Measurements from ENCODE around the gene TMSB10.
"Not testable (repeated sequence)": the region's sequence is repeated elsewhere in the genome, so short reads cannot be mapped to it uniquely, and the experiment has no call there.

TMSB10 gene

DNA sequence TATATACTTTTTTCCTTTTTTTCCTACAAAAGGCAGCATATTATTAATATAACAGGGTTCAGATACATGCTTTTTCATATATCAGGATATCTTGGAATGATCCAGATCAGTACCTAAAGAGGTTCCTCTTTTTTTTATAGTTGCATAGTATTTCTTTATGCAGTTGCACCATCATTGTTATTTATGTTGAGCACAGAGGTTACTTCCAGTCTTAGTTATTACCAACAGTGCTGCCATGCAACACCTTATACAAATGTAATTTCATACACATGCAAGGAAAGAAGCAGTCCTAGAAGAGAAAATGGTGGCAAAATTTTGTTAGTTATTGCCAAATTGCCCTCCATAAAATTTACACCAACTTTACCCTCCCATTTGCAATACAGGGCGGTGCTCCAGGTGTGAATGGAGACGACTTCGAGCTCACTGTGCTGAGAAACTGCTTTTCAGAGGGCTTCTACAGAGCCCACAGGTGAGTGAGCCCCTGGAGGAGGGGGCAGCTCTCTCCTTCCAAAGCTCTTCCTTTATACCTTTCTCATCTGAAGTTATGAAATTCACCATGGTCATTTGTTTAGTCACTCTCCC is 35.5 kb downstream of the TMSB10 start:
- DNase-seq, result no peak

DNA sequence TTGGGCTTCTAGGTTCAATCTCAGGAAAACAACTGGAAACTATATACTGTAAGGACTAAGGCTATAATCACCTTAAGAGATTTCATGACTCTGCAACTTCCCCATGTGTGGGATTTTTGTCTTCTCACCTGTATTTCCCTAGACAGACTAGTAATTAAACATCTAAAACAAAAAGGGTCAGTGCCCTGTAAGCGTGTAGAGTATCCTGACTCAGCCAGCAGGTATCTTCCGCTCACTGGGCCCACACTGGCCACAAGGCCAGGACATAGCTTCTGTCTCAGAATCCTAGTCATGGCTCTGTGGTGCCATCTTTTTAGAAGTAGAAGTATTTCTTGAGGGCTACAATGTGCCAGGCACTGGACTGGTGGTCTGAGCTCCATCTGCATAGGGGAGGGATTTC is 36.7 kb downstream of the TMSB10 start:
- DNase-seq, result no peak

- no peak for DNase-seq
Observed at GRCh38 chr2:84942964-84943421, 37.5 kb downstream of the TMSB10 start.

GRCh38 chr2:84944295-84944909 is 38.9 kb downstream of the TMSB10 start:
- DNase-seq, result no peak

DNA sequence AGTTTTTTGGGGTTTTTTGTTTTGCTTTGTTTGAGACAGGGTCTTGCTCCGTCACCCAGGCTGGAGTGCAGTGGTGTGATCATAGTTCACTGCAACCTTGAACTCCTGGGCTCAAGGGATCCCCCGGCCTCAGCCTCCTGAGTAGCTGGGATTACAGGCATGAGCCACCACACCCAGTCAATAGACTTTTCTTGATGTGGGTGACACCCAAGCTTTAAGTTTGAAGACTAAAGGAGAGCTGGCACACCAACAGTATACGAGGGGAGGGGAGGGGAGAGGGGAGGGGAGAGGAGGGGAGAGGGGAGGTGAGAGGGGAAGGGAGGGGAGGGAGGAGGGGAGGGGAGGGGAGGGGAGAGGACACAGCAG is 40.4 kb downstream of the TMSB10 start:
- DNase-seq, result not testable (repeated sequence)

DNA sequence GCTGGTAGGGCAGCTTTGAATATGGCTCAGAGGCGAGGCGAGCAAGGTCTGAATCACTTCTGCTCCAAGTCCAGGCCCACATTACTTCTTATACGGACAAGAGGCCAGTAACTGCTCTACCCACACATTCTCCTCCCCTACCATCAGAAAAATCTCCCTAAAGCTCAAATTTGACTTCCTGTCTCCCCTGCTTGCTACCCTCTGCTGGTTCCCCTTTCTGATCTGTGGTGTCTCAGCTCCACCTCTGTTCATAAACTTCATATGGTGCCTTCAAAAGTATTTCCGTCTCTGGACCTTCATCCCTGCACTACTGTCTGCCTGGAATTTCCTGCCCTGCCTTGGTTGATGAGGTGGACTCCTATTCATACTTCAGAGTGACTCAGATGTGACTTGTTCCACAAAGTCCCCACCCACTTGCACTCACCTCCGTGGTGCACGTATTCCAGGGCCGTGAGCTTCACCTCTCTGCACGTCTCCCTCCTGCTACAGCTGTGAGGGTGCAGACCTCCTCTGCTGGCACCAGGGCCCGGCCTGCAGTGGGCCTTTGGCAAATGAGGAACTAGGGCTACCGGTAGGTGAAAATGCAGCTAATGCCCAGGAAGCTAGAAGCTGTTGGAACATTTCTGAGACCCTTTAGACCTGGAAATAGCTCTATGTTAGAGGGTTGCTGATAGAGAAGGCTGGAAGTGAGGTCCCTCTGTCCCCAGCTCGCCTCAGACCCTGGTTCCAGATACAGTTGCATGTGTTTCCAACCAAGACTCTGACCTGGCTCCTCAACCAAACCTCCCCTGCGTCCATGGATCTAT is 41.0 kb downstream of the TMSB10 start:
- DNase-seq, result no peak

DNA sequence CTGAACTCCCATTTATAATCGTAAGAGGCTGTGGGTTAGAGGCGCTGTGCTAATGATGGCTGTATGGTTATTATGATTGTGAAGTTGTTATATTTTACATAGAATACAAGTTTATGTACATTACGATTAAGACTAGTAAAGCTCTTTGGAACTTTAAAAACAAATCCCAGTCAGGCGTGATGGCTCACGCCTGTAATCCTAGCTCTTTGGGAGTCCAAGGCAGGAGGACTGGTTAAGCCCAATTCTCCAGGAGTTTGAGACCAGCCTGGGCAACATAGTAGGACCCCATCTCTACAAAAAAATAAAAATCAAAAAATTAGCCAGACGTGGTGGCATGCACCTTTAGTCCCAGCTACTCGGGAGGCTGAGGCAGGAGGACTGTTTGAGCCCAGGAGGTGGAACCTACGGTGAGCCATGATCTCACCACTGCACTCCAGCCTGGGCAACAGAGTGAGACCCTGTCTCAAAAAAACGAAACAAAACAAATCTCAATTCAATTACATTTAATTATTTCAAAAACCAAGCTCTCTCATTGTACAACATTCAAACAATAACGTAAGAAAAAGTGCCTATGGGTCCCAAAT is 41.6 kb downstream of the TMSB10 start:
- DNase-seq, result no peak

DNA sequence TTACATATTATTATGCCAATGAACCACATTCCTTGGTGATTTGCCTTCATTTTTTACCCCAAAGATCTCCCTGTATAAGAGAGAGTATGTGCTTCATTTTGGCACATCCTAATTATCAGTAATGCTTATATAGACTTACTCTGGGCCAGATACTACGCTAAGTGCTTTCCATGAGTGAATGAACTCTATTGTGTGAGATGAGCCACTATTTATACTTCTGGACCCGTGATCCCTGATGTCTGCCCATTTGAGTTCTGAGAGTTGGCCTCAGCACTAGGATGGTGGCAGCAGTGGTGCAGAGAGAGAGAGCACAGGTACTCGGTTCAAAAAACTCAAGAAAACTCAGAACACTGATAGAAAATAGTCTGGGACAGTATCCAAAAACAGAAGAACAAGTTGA is 48.1 kb downstream of the TMSB10 start:
- DNase-seq, result no peak

GRCh38 chr2:84954329-84954728 is 48.9 kb downstream of the TMSB10 start:
- no peak for DNase-seq
